Suprapubic skin (tissue), 4 donors: ENCODE results near the gene STX16.

Source experiments
- EP300 ChIP-seq: sonication (generic); formaldehyde crosslinking; IDR thresholded peaks from one replicate; pipeline ENCODE4 v1.6.1; 2017; ENCODE audit warnings: antibody characterized with exemption
- POLR2A ChIP-seq, 2 donors: fragments of 450-650 bp; IDR thresholded peaks; one replicate each; pipeline ENCODE4 v1.6.1; 2017; ENCODE audit warnings: antibody characterized with exemption in 2 of 2, mild to moderate bottlenecking in 2 of 2, moderate library complexity in 2 of 2
- POLR2AphosphoS5 ChIP-seq, 3 donors: sonication (generic); formaldehyde crosslinking; IDR thresholded peaks; one replicate each; pipeline ENCODE4 v1.6.1; 2017; ENCODE audit warnings: antibody characterized with exemption in 3 of 3
- TF ChIP-seq, protein P1 (sequence below), 2 donors: fragments of 200-600 bp in 1 of 2; fragments of 450-650 bp in 1 of 2; sonication (generic) in 1 of 2; IDR thresholded peaks; one replicate each; pipeline ENCODE4 v1.5.1; 2016 to 2019; ENCODE audit warnings: antibody characterized with exemption in 2 of 2, mild to moderate bottlenecking in 1 of 2, moderate library complexity in 1 of 2

DNA sequence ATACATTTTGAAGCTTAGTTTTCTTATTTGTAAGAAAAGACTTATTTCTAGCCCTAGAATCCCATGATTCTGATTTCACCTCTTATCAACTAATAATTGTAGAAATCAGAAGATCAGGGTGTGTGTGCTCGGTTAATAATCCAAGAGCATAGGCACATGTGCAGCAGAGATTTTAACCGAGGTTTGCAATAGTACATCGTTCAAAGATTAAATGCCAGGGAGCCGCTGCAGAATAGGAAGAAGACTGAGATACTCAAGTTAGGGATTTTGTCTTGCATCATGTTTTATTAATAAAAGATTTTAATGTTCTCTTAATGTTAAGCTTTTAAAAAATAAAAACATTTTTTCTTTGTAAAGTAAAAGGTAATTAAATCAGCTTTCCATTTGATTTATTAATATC lies 6.9 kb downstream of the STX16 start:
- TF ChIP-seq, protein P1, sequence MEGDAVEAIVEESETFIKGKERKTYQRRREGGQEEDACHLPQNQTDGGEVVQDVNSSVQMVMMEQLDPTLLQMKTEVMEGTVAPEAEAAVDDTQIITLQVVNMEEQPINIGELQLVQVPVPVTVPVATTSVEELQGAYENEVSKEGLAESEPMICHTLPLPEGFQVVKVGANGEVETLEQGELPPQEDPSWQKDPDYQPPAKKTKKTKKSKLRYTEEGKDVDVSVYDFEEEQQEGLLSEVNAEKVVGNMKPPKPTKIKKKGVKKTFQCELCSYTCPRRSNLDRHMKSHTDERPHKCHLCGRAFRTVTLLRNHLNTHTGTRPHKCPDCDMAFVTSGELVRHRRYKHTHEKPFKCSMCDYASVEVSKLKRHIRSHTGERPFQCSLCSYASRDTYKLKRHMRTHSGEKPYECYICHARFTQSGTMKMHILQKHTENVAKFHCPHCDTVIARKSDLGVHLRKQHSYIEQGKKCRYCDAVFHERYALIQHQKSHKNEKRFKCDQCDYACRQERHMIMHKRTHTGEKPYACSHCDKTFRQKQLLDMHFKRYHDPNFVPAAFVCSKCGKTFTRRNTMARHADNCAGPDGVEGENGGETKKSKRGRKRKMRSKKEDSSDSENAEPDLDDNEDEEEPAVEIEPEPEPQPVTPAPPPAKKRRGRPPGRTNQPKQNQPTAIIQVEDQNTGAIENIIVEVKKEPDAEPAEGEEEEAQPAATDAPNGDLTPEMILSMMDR (IDR thresholded peaks at IDR 0.05): no peak
- TF ChIP-seq EP300 (no peak), POLR2AphosphoS5 (IDR thresholded peaks at IDR 0.05) (no peak), POLR2A (IDR thresholded peaks at IDR 0.05) (no peak)
